ENCODE data around the gene DLG2. TPM values are rescaled to one million over a fixed set of nuclear protein-coding genes. Genes with fewer than 3 reads are reported as not detected.

DLG2 gene
- total and polyA plus RNA-seq, 7 donors, result 0.23 to 5.3 (median 3.4) TPM

DNA sequence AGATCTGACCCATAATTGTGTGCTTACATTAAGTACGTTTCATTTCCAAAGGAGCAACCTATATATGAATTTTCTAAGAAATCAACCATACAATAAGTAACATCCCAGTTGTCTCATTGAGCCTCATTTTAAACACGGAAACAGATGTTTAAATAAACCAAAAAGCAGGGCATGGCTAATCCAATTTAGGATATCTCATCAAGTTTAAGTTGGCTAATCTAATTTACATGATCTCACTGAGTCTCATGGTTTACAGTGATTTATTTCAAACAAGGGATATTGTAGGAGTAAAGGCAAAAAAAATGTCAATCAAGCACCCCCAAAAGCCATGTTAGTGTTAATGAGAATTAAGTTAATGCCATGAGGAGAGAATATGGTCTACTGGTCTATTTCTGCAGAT, 1841.2 kb downstream of the DLG2 start:
- no peak overlapping the region for H3K4me3 ChIP-seq
- intact Hi-C loops (cut with DNase I), result no loop called here
- no peaks in the 10 kb centered on the region for H3K27me3 ChIP-seq (ENCODE audit: insufficient read depth in 3 of 3, low read length in 2 of 3)
- H3K9me3 ChIP-seq, result no peaks in the 10 kb centered on the region
- DNase-seq (no peak), ATAC-seq (no peak)
- no peaks in the 10 kb centered on the region for H3K4me1 ChIP-seq
- 79 to 84% (median 83%) methylated on average over 2 of the region's 2 CpGs for WGBS, 3 donors
- no peak overlapping the region for H3K27ac ChIP-seq
- no peak for TF ChIP-seq CTCF (IDR thresholded peaks at IDR 0.05)
- H3K36me3 ChIP-seq (ENCODE audit: insufficient read depth in 1 of 2, low read depth in 1 of 2), result no peaks in the 10 kb centered on the region

DNA sequence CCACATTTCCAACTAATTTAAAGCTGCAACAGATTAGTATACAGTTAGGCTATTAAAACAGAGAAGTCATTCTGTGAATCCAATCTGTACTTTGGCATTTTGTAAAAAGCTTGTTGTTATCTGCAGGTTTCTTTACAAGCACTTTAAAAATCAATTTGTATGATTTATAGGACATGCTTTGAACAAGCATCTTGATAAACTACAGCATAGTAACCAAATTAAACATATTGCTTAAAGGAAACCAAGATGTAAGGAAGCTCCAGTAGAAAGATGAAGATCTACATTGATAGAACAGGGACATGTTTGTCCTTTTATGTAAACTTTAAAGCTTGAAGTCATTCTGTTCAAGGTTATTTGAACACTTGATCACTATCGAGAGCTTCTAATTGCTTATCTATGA, 1842.7 kb downstream of the DLG2 start:
- ATAC-seq (no peak), DNase-seq (no peak)
- 98 to 100% (median 98%) methylated on average over 1 of the region's 1 CpG for WGBS, 3 donors
- intact Hi-C loops (cut with DNase I), result no loop called here
- no peak overlapping the region for H3K4me3 ChIP-seq
- no peak overlapping the region for H3K27ac ChIP-seq
- TF ChIP-seq CTCF (IDR thresholded peaks at IDR 0.05), result no peak
- H3K36me3 ChIP-seq (ENCODE audit: insufficient read depth in 1 of 2, low read depth in 1 of 2), result no peaks in the 10 kb centered on the region
- H3K27me3 ChIP-seq (ENCODE audit: insufficient read depth in 3 of 3, low read length in 2 of 3), result no peaks in the 10 kb centered on the region
- no peaks in the 10 kb centered on the region for H3K9me3 ChIP-seq
- no peaks in the 10 kb centered on the region for H3K4me1 ChIP-seq

DNA sequence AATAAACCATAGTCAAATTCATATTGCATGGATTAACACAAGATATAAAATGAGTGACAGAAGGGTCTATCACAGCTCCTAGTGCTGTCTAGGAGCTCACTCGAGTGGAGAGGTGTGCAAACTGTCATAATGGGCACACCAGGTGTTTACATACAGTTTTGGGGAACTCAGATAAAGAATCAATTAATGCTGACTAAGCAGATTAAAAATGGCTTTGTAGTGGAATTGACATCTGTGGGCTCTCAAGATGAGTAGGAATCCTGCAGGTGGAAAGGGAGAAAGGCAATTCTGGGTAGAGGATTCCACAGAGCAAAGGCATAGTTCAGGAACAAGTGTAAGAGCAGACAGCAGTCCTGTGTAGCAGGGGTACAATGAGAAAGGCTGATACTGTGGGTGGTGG, 1844.8 kb downstream of the DLG2 start:
- no peaks in the 10 kb centered on the region for H3K36me3 ChIP-seq (ENCODE audit: insufficient read depth in 1 of 2, low read depth in 1 of 2)
- WGBS, 3 donors, result 33 to 54% (median 49%) methylated on average over 1 of the region's 1 CpG
- TF ChIP-seq CTCF (IDR thresholded peaks at IDR 0.05), result no peak
- no peak for DNase-seq
- no peaks in the 10 kb centered on the region for H3K27me3 ChIP-seq (ENCODE audit: insufficient read depth in 3 of 3, low read length in 2 of 3)
- H3K4me1 ChIP-seq, result no peaks in the 10 kb centered on the region
- ATAC-seq, result no peak
- H3K4me3 ChIP-seq, result no peak overlapping the region
- no peak overlapping the region for H3K27ac ChIP-seq
- H3K9me3 ChIP-seq, result no peaks in the 10 kb centered on the region
- intact Hi-C loops (cut with DNase I), result no loop called here

GRCh38 chr11:83779876-83780275, 1847.3 kb downstream of the DLG2 start:
- 81 to 84% (median 84%) methylated on average over 4 of the region's 4 CpGs for WGBS, 3 donors
- Histone ChIP-seq H3K4me1 (no peaks in the 10 kb centered on the region), H3K9me3 (no peaks in the 10 kb centered on the region), H3K27me3 (ENCODE audit: insufficient read depth in 3 of 3, low read length in 2 of 3) (no peaks in the 10 kb centered on the region), H3K27ac (no peak overlapping the region), H3K4me3 (no peak overlapping the region), H3K36me3 (ENCODE audit: insufficient read depth in 1 of 2, low read depth in 1 of 2) (no peaks in the 10 kb centered on the region)
- ATAC-seq (no peak), DNase-seq (no peak)
- intact Hi-C loops (cut with DNase I), result no loop called here
- no peak for TF ChIP-seq CTCF (IDR thresholded peaks at IDR 0.05)

DNA sequence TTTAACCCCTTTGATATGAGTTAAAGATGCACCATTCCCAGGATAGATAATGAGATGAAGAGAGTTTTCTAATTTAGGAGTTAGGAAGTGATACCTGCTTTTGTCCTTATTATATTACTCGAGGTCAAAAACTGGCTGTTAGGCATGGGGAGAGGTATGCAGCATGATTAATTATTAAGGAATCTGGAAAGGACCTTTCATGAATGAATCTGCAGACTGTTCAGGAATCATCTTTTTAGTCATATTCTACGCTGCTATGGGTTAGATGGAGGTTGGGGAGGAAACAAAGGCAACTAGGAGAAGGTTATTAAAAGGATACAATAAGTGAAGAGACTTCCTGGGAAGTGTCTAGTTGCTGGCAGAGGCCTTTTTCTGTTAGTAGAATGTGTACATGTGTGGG, 1848.5 kb downstream of the DLG2 start:
- H3K4me3 ChIP-seq, result no peak overlapping the region
- intact Hi-C loops (cut with DNase I), result no loop called here
- H3K27me3 ChIP-seq (ENCODE audit: insufficient read depth in 3 of 3, low read length in 2 of 3), result peaks cover 0 to 1% (median 0%) of the 10 kb centered on the region in 3 donors
- no peak for TF ChIP-seq CTCF (IDR thresholded peaks at IDR 0.05)
- H3K36me3 ChIP-seq (ENCODE audit: insufficient read depth in 1 of 2, low read depth in 1 of 2), result no peaks in the 10 kb centered on the region
- ATAC-seq (no peak), DNase-seq (no peak)
- H3K4me1 ChIP-seq, result no peaks in the 10 kb centered on the region
- WGBS, 3 donors, result 52 to 77% (median 59%) methylated on average over 2 of the region's 2 CpGs
- no peak overlapping the region for H3K27ac ChIP-seq
- no peaks in the 10 kb centered on the region for H3K9me3 ChIP-seq
